GM15510 (cell line): ENCODE results near the gene SUN3.

Experiments
- POLR2A ChIP-seq: IDR thresholded peaks from 3 replicates; pipeline ENCODE4 v1.6.1; 2011; ENCODE audit warnings: borderline replicate concordance; ENCODE audit not compliant: insufficient read length; ENCODE audit errors: extremely low read depth

Gene SUN3

GRCh38 chr7:48040944-48041652 is 12.2 kb upstream of the SUN3 start:
- TF ChIP-seq POLR2A = no peak

GRCh38 chr7:48038815-48039506 is 10.1 kb upstream of the SUN3 start:
- no peak for TF ChIP-seq POLR2A

- no peak for TF ChIP-seq POLR2A
Measured at GRCh38 chr7:48035967-48036478, 7.1 kb upstream of the SUN3 start.

- TF ChIP-seq POLR2A = no peak
Measured at GRCh38 chr7:48035301-48035966, 6.5 kb upstream of the SUN3 start, which contains the start of gene C7orf57. TSS of gene C7orf57 (plus strand) at chr7:48035543. CDS start at chr7:48036309, 766 bp downstream.

GRCh38 chr7:48033922-48034321 is 5.0 kb upstream of the SUN3 start:
- no peak for TF ChIP-seq POLR2A

GRCh38 chr7:48031111-48031510 is 2.2 kb upstream of the SUN3 start:
- TF ChIP-seq POLR2A = no peak

GRCh38 chr7:48025624-48026023 is 3.3 kb downstream of the SUN3 start:
- TF ChIP-seq POLR2A = no peak

GRCh38 chr7:48017674-48018073 is 11.2 kb downstream of the SUN3 start:
- TF ChIP-seq POLR2A = no peak

- TF ChIP-seq POLR2A = no peak
Measured at GRCh38 chr7:48016641-48017040, 12.3 kb downstream of the SUN3 start.

GRCh38 chr7:48011951-48012350 is 17.0 kb downstream of the SUN3 start:
- no peak for TF ChIP-seq POLR2A

- no peak for TF ChIP-seq POLR2A
Measured at GRCh38 chr7:48011323-48011722, 17.6 kb downstream of the SUN3 start.

GRCh38 chr7:48009954-48010353 is 19.0 kb downstream of the SUN3 start:
- TF ChIP-seq POLR2A = no peak

- no peak for TF ChIP-seq POLR2A
Measured at GRCh38 chr7:48009257-48009656, 19.6 kb downstream of the SUN3 start.

GRCh38 chr7:48006866-48007265 is 22.0 kb downstream of the SUN3 start:
- no peak for TF ChIP-seq POLR2A

GRCh38 chr7:48004638-48005037 is 24.3 kb downstream of the SUN3 start:
- TF ChIP-seq POLR2A = no peak
